GM18507 (cell line): Measurements from ENCODE around the gene ZFAND2B.

Experiments used
- DNase-seq: peaks from one replicate; pipeline ENCODE4 v3.0.0; 2011; ENCODE audit warnings: low read depth; ENCODE audit not compliant: insufficient read length; ENCODE audit errors: extremely low spot score
- FAIRE-seq: peaks from 2 replicates; lab custom pipeline; 2011; peaks lifted over from hg19 to GRCh38; lab: Jason Lieb, UNC

ZFAND2B gene

GRCh38 chr2:219206328-219207133 is at the start of gene ZFAND2B:
Gene ZFAND2B, plus strand, starts transcription at chr2:219206782. Its CDS starts 206 bp downstream, at chr2:219206988.
- DNase-seq: peak; percentile 98
- FAIRE-seq: peak; percentile 90

- no peak for DNase-seq
- no peak for FAIRE-seq
Observed at GRCh38 chr2:219157396-219157795, 49.2 kb upstream of the ZFAND2B start.

GRCh38 chr2:219158025-219158424 is 48.6 kb upstream of the ZFAND2B start:
- no peak for FAIRE-seq
- no peak for DNase-seq

- no peak for DNase-seq
- no peak for FAIRE-seq
Observed at GRCh38 chr2:219158586-219158985, 48.0 kb upstream of the ZFAND2B start.

- FAIRE-seq: no peak
- DNase-seq: no peak
Observed at GRCh38 chr2:219159771-219160185, 46.8 kb upstream of the ZFAND2B start.

GRCh38 chr2:219160186-219161017 is 46.2 kb upstream of the ZFAND2B start, which contains the start of gene NHEJ1:
Gene NHEJ1, minus strand, starts transcription at chr2:219160815. Its CDS starts 2,453 bp downstream, at chr2:219158362.
- FAIRE-seq (peak; percentile 95), DNase-seq (peak; percentile 92)

- DNase-seq: no peak
- FAIRE-seq: no peak
Observed at GRCh38 chr2:219161097-219161496, 45.5 kb upstream of the ZFAND2B start.

- no peak for DNase-seq
- FAIRE-seq: no peak
Observed at GRCh38 chr2:219163156-219163555, 43.4 kb upstream of the ZFAND2B start.

GRCh38 chr2:219165058-219165911 is 41.3 kb upstream of the ZFAND2B start:
- FAIRE-seq (no peak), DNase-seq (no peak)

- FAIRE-seq: no peak
- DNase-seq: no peak
Observed at GRCh38 chr2:219167997-219168396, 38.6 kb upstream of the ZFAND2B start.

GRCh38 chr2:219168526-219168925 is 38.1 kb upstream of the ZFAND2B start:
- no peak for FAIRE-seq
- no peak for DNase-seq

- FAIRE-seq (no peak), DNase-seq (no peak)
Observed at GRCh38 chr2:219168932-219169331, 37.6 kb upstream of the ZFAND2B start.

GRCh38 chr2:219169930-219170654 is 36.5 kb upstream of the ZFAND2B start, which contains the start of gene SLC23A3:
Gene SLC23A3, minus strand, starts transcription at chr2:219170029. Its CDS starts 45 bp downstream, at chr2:219169984.
- peak; percentile 12 for FAIRE-seq
- no peak for DNase-seq

- FAIRE-seq (peak; percentile 82), DNase-seq (no peak)
Observed at GRCh38 chr2:219171231-219171651, 35.3 kb upstream of the ZFAND2B start.

- FAIRE-seq (no peak), DNase-seq (no peak)
Observed at GRCh38 chr2:219172231-219173154, 34.1 kb upstream of the ZFAND2B start.

- FAIRE-seq (no peak), DNase-seq (no peak)
Observed at GRCh38 chr2:219173176-219173575, 33.4 kb upstream of the ZFAND2B start.

GRCh38 chr2:219174146-219174545 is 32.4 kb upstream of the ZFAND2B start:
- DNase-seq (no peak), FAIRE-seq (no peak)

- no peak for FAIRE-seq
- no peak for DNase-seq
Observed at GRCh38 chr2:219174801-219175200, 31.8 kb upstream of the ZFAND2B start.
